ENCODE results near the gene CALY.

Gene CALY

DNA sequence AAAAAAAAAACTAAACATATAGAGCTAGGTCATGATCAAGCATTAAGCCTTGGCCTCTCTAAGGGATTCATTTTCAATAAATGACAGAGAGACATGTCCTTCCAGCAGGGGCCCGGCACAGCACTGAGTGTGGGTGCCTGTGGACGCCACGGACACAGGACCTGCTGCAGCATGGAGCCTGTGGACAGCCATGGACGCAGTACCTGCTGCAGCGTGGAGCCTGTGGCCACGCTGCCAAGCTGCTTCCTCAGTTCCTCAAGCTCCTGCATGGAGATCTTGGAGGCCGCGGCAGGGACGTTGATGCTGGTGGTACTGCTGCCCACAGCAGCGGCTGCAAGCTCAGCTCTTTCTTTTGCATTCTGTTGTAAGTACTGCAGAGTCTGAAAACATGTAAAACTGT lies 37.5 kb downstream of the CALY start:
- Histone ChIP-seq H2BK120ac (ENCODE audit: low read depth, low read length) (no peak overlapping the region), H3K27me3 (ENCODE audit: insufficient read depth, low read length, poor library complexity) (no peaks in the 10 kb centered on the region), H2BK5ac (ENCODE audit: low read length) (no peak overlapping the region), H3K23ac (ENCODE audit: low read length) (no peak overlapping the region), H2AK5ac (ENCODE audit: low read length) (no peak overlapping the region), H3K18ac (ENCODE audit: low read length) (no peak overlapping the region), H3K4me1 (ENCODE audit: control insufficient read depth, low read depth, low read length) (no peaks in the 10 kb centered on the region), H4K8ac (ENCODE audit: low read depth, low read length) (no peak overlapping the region), H3K4ac (ENCODE audit: low read depth, low read length) (no peak overlapping the region), H3K36me3 (ENCODE audit: control insufficient read depth, insufficient read depth, low read length) (peaks cover 10% of the 10 kb centered on the region), H3K56ac (ENCODE audit: low read length) (no peak overlapping the region), H2BK15ac (replicated peaks; ENCODE audit: low read depth) (no peak overlapping the region), H3K79me2 (ENCODE audit: control insufficient read depth, insufficient read depth, low read length) (peaks cover 6% of the 10 kb centered on the region), H3K79me1 (ENCODE audit: low read length) (peaks cover 9% of the 10 kb centered on the region), H3K27ac (ENCODE audit: low read depth, low read length) (no peak overlapping the region), H3K4me3 (ENCODE audit: low read length) (no peak overlapping the region), H3K4me2 (ENCODE audit: low read length) (no peak overlapping the region), H3K9ac (ENCODE audit: low read length) (no peak overlapping the region), H4K5ac (ENCODE audit: low read length) (no peak overlapping the region)
- WGBS (ENCODE audit: extremely low coverage, insufficient coverage, low lambda C conversion rate) = no CpG with 5 or more reads among the region's 10 CpGs
- DNase-seq = no peak

- Histone ChIP-seq H3K9ac (ENCODE audit: low read length) (no peak overlapping the region), H3K79me1 (ENCODE audit: low read length) (peaks cover 5% of the 10 kb centered on the region), H3K27ac (ENCODE audit: low read depth, low read length) (no peak overlapping the region), H3K36me3 (ENCODE audit: control insufficient read depth, insufficient read depth, low read length) (peaks cover 10% of the 10 kb centered on the region), H3K18ac (ENCODE audit: low read length) (no peak overlapping the region), H3K4me1 (ENCODE audit: control insufficient read depth, low read depth, low read length) (no peaks in the 10 kb centered on the region), H4K8ac (ENCODE audit: low read depth, low read length) (no peak overlapping the region), H2BK5ac (ENCODE audit: low read length) (no peak overlapping the region), H2BK15ac (replicated peaks; ENCODE audit: low read depth) (no peak overlapping the region), H3K4ac (ENCODE audit: low read depth, low read length) (no peak overlapping the region), H2BK120ac (ENCODE audit: low read depth, low read length) (no peak overlapping the region), H2AK5ac (ENCODE audit: low read length) (no peak overlapping the region), H3K4me3 (ENCODE audit: low read length) (no peak overlapping the region), H3K27me3 (ENCODE audit: insufficient read depth, low read length, poor library complexity) (no peaks in the 10 kb centered on the region), H3K79me2 (ENCODE audit: control insufficient read depth, insufficient read depth, low read length) (no peaks in the 10 kb centered on the region), H3K56ac (ENCODE audit: low read length) (no peak overlapping the region), H3K23ac (ENCODE audit: low read length) (no peak overlapping the region), H3K4me2 (ENCODE audit: low read length) (no peak overlapping the region), H4K5ac (ENCODE audit: low read length) (no peak overlapping the region)
- WGBS (ENCODE audit: extremely low coverage, insufficient coverage, low lambda C conversion rate) = no CpG with 5 or more reads among the region's 14 CpGs
- no peak for DNase-seq
These were observed 38.2 kb downstream of the CALY start for GRCh38 chr10:133298466-133298865.

DNA sequence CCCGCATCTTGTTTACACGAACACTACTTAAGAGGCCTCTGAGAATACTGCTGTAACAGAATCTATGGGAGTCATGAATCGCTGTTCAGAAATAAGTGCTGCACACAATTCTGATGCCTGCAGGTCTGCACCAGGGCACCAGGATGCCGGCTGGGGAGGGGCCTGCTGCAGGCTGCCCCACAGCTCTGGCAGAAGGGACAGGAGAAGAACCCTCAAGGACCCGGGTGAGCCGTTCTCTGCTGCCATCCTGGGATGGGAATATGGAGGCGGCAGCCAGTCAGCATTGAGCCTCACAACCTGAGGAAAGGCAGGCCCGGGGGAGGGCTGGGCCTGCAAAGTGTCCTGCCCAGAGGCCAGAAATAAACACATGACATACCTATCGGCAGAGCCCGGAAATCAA lies 39.2 kb downstream of the CALY start:
- Histone ChIP-seq H3K27ac (ENCODE audit: low read depth, low read length) (no peak overlapping the region), H4K5ac (ENCODE audit: low read length) (no peak overlapping the region), H2BK120ac (ENCODE audit: low read depth, low read length) (no peak overlapping the region), H3K23ac (ENCODE audit: low read length) (no peak overlapping the region), H3K79me1 (ENCODE audit: low read length) (peaks cover 2% of the 10 kb centered on the region), H2BK15ac (replicated peaks; ENCODE audit: low read depth) (no peak overlapping the region), H3K4ac (ENCODE audit: low read depth, low read length) (no peak overlapping the region), H2BK5ac (ENCODE audit: low read length) (no peak overlapping the region), H3K4me1 (ENCODE audit: control insufficient read depth, low read depth, low read length) (no peaks in the 10 kb centered on the region), H3K18ac (ENCODE audit: low read length) (no peak overlapping the region), H3K79me2 (ENCODE audit: control insufficient read depth, insufficient read depth, low read length) (no peaks in the 10 kb centered on the region), H3K56ac (ENCODE audit: low read length) (no peak overlapping the region), H3K9ac (ENCODE audit: low read length) (no peak overlapping the region), H2AK5ac (ENCODE audit: low read length) (no peak overlapping the region), H4K8ac (ENCODE audit: low read depth, low read length) (no peak overlapping the region), H3K27me3 (ENCODE audit: insufficient read depth, low read length, poor library complexity) (no peaks in the 10 kb centered on the region), H3K4me2 (ENCODE audit: low read length) (no peak overlapping the region), H3K36me3 (ENCODE audit: control insufficient read depth, insufficient read depth, low read length) (peaks cover 10% of the 10 kb centered on the region), H3K4me3 (ENCODE audit: low read length) (no peak overlapping the region)
- DNase-seq = no peak
- WGBS (ENCODE audit: extremely low coverage, insufficient coverage, low lambda C conversion rate) = no CpG with 5 or more reads among the region's 10 CpGs

DNA sequence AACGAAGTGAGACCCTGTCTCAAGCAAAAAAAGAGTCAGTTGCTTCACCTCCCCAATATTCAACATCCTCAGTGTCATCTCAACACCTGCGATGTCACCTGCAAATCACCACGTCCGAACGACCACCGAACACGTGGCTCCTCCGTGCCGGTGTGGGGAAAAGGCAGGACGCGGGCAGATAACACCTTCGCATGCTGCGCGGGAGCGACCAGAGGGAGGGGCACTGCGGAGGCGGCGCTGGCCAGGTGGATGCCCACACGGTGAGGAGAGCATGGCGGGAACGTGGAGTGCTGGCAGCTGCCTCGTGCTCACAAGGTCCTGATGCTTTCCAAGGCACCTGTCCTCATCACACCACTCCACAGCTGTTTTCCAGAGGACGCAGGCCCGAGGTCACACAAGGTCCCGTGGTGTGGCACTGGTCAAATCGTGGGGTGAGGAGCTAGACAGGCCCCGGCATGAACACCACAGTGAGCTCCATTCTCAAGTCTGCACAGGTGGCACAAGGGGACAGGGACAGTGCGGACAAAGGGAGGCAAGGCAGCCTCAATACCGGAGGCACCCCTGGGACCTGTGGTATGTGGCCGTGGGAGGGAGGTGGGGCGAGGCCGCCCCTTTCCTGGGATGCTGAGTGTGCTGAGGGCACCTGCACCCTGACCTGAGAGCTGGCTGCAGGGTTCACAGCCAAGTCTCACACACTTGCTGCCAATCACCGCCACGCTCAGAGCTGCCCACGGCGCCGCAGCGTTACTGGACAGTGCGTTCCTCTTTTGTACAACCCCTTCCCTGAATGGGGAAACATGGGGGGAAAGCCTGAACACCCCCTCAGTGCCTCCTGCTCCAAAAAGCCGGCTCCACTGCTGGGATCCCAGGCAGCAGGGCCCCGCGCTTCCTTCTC lies 41.0 kb downstream of the CALY start:
- Histone ChIP-seq H3K4me3 (ENCODE audit: low read length) (no peak overlapping the region), H3K23ac (ENCODE audit: low read length) (no peak overlapping the region), H3K4me2 (ENCODE audit: low read length) (no peak overlapping the region), H2BK15ac (replicated peaks; ENCODE audit: low read depth) (no peak overlapping the region), H3K4ac (ENCODE audit: low read depth, low read length) (no peak overlapping the region), H3K18ac (ENCODE audit: low read length) (no peak overlapping the region), H2BK120ac (ENCODE audit: low read depth, low read length) (no peak overlapping the region), H3K4me1 (ENCODE audit: control insufficient read depth, low read depth, low read length) (no peaks in the 10 kb centered on the region), H4K8ac (ENCODE audit: low read depth, low read length) (no peak overlapping the region), H3K27me3 (ENCODE audit: insufficient read depth, low read length, poor library complexity) (no peaks in the 10 kb centered on the region), H2AK5ac (ENCODE audit: low read length) (no peak overlapping the region), H3K9ac (ENCODE audit: low read length) (no peak overlapping the region), H2BK5ac (ENCODE audit: low read length) (no peak overlapping the region), H3K56ac (ENCODE audit: low read length) (no peak overlapping the region), H4K5ac (ENCODE audit: low read length) (no peak overlapping the region), H3K36me3 (ENCODE audit: control insufficient read depth, insufficient read depth, low read length) (peaks cover 12% of the 10 kb centered on the region), H3K27ac (ENCODE audit: low read depth, low read length) (no peak overlapping the region), H3K79me2 (ENCODE audit: control insufficient read depth, insufficient read depth, low read length) (no peaks in the 10 kb centered on the region), H3K79me1 (ENCODE audit: low read length) (no peaks in the 10 kb centered on the region)
- no CpG with 5 or more reads among the region's 42 CpGs for WGBS (ENCODE audit: extremely low coverage, insufficient coverage, low lambda C conversion rate)
- no peak for DNase-seq

DNA sequence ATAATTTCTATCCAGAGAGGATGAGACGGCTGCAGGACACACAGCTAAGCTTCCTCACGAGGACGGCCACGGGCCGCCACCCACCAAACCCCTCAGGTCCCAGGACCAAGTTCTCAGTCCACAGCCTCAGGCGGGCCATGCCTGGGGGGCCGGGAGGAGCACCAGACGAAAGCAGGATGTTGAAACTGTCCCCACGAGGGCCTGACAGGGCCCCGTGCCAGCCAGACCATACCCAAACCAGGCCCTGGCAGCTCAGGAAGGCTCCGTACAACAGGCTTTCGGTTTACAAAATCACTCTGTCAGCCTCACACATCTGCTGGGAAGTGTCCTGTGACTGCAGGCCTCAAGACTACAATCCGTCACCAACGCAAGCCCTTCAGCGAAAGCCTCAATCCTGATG lies 42.5 kb downstream of the CALY start:
- no peaks in the 10 kb centered on the region for H3K27me3 ChIP-seq (ENCODE audit: insufficient read depth, low read length, poor library complexity)
- peaks cover 8% of the 10 kb centered on the region for H3K36me3 ChIP-seq (ENCODE audit: control insufficient read depth, insufficient read depth, low read length)
- no peak overlapping the region for H4K8ac ChIP-seq (ENCODE audit: low read depth, low read length)
- no peak overlapping the region for H3K9ac ChIP-seq (ENCODE audit: low read length)
- no peak overlapping the region for H2AK5ac ChIP-seq (ENCODE audit: low read length)
- H3K23ac ChIP-seq (ENCODE audit: low read length) = no peak overlapping the region
- WGBS (ENCODE audit: extremely low coverage, insufficient coverage, low lambda C conversion rate) = no CpG with 5 or more reads among the region's 15 CpGs
- no peak overlapping the region for H4K5ac ChIP-seq (ENCODE audit: low read length)
- no peak overlapping the region for H2BK15ac ChIP-seq (replicated peaks; ENCODE audit: low read depth)
- no peak overlapping the region for H3K56ac ChIP-seq (ENCODE audit: low read length)
- no peak overlapping the region for H2BK120ac ChIP-seq (ENCODE audit: low read depth, low read length)
- no peaks in the 10 kb centered on the region for H3K79me1 ChIP-seq (ENCODE audit: low read length)
- no peak overlapping the region for H3K4me3 ChIP-seq (ENCODE audit: low read length)
- no peaks in the 10 kb centered on the region for H3K4me1 ChIP-seq (ENCODE audit: control insufficient read depth, low read depth, low read length)
- H3K79me2 ChIP-seq (ENCODE audit: control insufficient read depth, insufficient read depth, low read length) = no peaks in the 10 kb centered on the region
- H3K4me2 ChIP-seq (ENCODE audit: low read length) = no peak overlapping the region
- no peak overlapping the region for H3K4ac ChIP-seq (ENCODE audit: low read depth, low read length)
- DNase-seq = no peak
- no peak overlapping the region for H3K18ac ChIP-seq (ENCODE audit: low read length)
- H3K27ac ChIP-seq (ENCODE audit: low read depth, low read length) = no peak overlapping the region
- no peak overlapping the region for H2BK5ac ChIP-seq (ENCODE audit: low read length)

- Histone ChIP-seq H3K79me1 (ENCODE audit: low read length) (no peaks in the 10 kb centered on the region), H2AK5ac (ENCODE audit: low read length) (no peak overlapping the region), H3K79me2 (ENCODE audit: control insufficient read depth, insufficient read depth, low read length) (no peaks in the 10 kb centered on the region), H3K4me3 (ENCODE audit: low read length) (no peak overlapping the region), H4K8ac (ENCODE audit: low read depth, low read length) (no peak overlapping the region), H3K36me3 (ENCODE audit: control insufficient read depth, insufficient read depth, low read length) (peaks cover 7% of the 10 kb centered on the region), H3K4me2 (ENCODE audit: low read length) (no peak overlapping the region), H3K27me3 (ENCODE audit: insufficient read depth, low read length, poor library complexity) (no peaks in the 10 kb centered on the region), H3K4me1 (ENCODE audit: control insufficient read depth, low read depth, low read length) (no peaks in the 10 kb centered on the region), H2BK120ac (ENCODE audit: low read depth, low read length) (no peak overlapping the region), H4K5ac (ENCODE audit: low read length) (no peak overlapping the region), H3K9ac (ENCODE audit: low read length) (no peak overlapping the region), H3K56ac (ENCODE audit: low read length) (no peak overlapping the region), H2BK5ac (ENCODE audit: low read length) (no peak overlapping the region), H3K23ac (ENCODE audit: low read length) (no peak overlapping the region), H2BK15ac (replicated peaks; ENCODE audit: low read depth) (no peak overlapping the region), H3K4ac (ENCODE audit: low read depth, low read length) (no peak overlapping the region), H3K27ac (ENCODE audit: low read depth, low read length) (no peak overlapping the region), H3K18ac (ENCODE audit: low read length) (no peak overlapping the region)
- DNase-seq = no peak
- no CpG with 5 or more reads among the region's 10 CpGs for WGBS (ENCODE audit: extremely low coverage, insufficient coverage, low lambda C conversion rate)
These were observed 42.9 kb downstream of the CALY start for GRCh38 chr10:133293810-133294119.

Measured in mesendoderm (in vitro differentiated cells).